Endothelial cell of umbilical vein (primary cell): ENCODE results near the gene NR3C1. TPM values are rescaled to one million over a fixed set of nuclear protein-coding genes. Genes with fewer than 3 reads are reported as not detected.

Source experiments
- BruUV-seq: library from RNA; stranded (reverse); fragments of 400-500 nt; replicated peaks from 2 replicates; lab custom pipeline; 2021; lab: Mats Ljungman, UMichigan
- CTCF ChIA-PET: fragments of 300-600, 350-600 bp; sonication (Branson Sonifier 250); formaldehyde crosslinking; loops from one replicate; lab custom pipeline; 2021; ENCODE audit warnings: antibody characterized with exemption, inconsistent platforms; lab: Charles Lee
- POLR2A ChIA-PET: fragments of 300-600, 350-600 bp; sonication (Branson Sonifier 250); formaldehyde crosslinking; loops from one replicate; lab custom pipeline; 2021; ENCODE audit warnings: antibody characterized with exemption, inconsistent platforms; lab: Charles Lee
- DNase-seq: peaks from one replicate; pipeline ENCODE4 v3.0.0-alpha.2; 2011; ENCODE audit warnings: low read depth, low spot score
- FAIRE-seq: peaks from 2 replicates; lab custom pipeline; 2011; peaks lifted over from hg19 to GRCh38; lab: Jason Lieb, UNC
- H2AFZ ChIP-seq: 2 replicates; pipeline ENCODE4 v1.6.0; 2012; ENCODE audit warnings: low read depth, low read length, control low read depth, inconsistent platforms
- H3K27ac ChIP-seq: 2 replicates; pipeline ENCODE4 v1.5.1; 2011; ENCODE audit warnings: low read depth, mild to moderate bottlenecking, control low read depth, low read length, moderate library complexity; ENCODE audit not compliant: insufficient read depth
- H3K27me3 ChIP-seq, 2 experiments: 2 replicates each; pipeline versions ENCODE4 v1.6.0 to v1.6.1; 2011; ENCODE audit warnings: low read length in 2 of 2, mixed read lengths in 1 of 2; ENCODE audit not compliant: control insufficient read depth in 2 of 2, insufficient read depth in 2 of 2
- H3K36me3 ChIP-seq, 2 experiments: 2 replicates in 1 of 2; 3 replicates in 1 of 2; pipeline ENCODE4 v1.5.1; 2011; ENCODE audit warnings: low read length in 2 of 2, mild to moderate bottlenecking in 1 of 2, moderate library complexity in 1 of 2; ENCODE audit not compliant: control insufficient read depth in 2 of 2, insufficient read depth in 2 of 2; ENCODE audit errors: extremely low read depth in 1 of 2
- H3K4me1 ChIP-seq: 3 replicates; pipeline ENCODE4 v1.5.1; 2011; ENCODE audit warnings: mild to moderate bottlenecking, low read length; ENCODE audit not compliant: control insufficient read depth, insufficient read depth; ENCODE audit errors: extremely low read depth
- H3K4me2 ChIP-seq: 2 replicates; pipeline ENCODE4 v1.6.1; 2011; ENCODE audit warnings: low read length, control low read depth, mixed read lengths; ENCODE audit not compliant: insufficient read depth
- H3K4me3 ChIP-seq, 3 experiments: fragments of 200-600 bp in 1 of 3; sonication (generic), shearing (Covaris generic) in 1 of 3; replicated peaks in 1 of 3; 2 replicates each; pipeline ENCODE4 v1.5.1; 2011 to 2016; ENCODE audit warnings: control low read depth in 3 of 3, low read length in 3 of 3, mild to moderate bottlenecking in 2 of 3, inconsistent platforms in 1 of 3, low read depth in 1 of 3, moderate library complexity in 1 of 3; ENCODE audit not compliant: insufficient read depth in 1 of 3
- H3K79me2 ChIP-seq: 2 replicates; pipeline ENCODE4 v1.6.0; 2012; ENCODE audit warnings: low read length, inconsistent platforms; ENCODE audit not compliant: control insufficient read depth, insufficient read depth
- H3K9ac ChIP-seq: replicated peaks from 2 replicates; pipeline ENCODE3; 2011; ENCODE audit warnings: low read length, control low read depth; ENCODE audit not compliant: insufficient read depth; ENCODE audit errors: extremely low read depth
- H3K9me1 ChIP-seq: replicated peaks from 3 replicates; pipeline ENCODE4 v1.6.0; 2011; ENCODE audit warnings: mild to moderate bottlenecking, low read length; ENCODE audit not compliant: control insufficient read depth, insufficient read depth; ENCODE audit errors: extremely low read depth
- H3K9me3 ChIP-seq: replicated peaks from 2 replicates; pipeline ENCODE4 v1.5.1; 2012; ENCODE audit warnings: low read length, inconsistent platforms; ENCODE audit not compliant: control insufficient read depth, insufficient read depth
- H4K20me1 ChIP-seq: replicated peaks from 2 replicates; pipeline ENCODE3; 2011; ENCODE audit warnings: mild to moderate bottlenecking, low read length; ENCODE audit not compliant: control insufficient read depth, insufficient read depth; ENCODE audit errors: extremely low read depth
- CTCF ChIP-seq, 2 donors: IDR thresholded peaks; 1 replicate in 1 of 2; 2 replicates in 1 of 2; pipeline ENCODE4 v1.5.1; 2011; ENCODE audit warnings: low read length in 2 of 2, mild to moderate bottlenecking in 2 of 2, moderate library complexity in 2 of 2, control low read depth in 1 of 2, inconsistent platforms in 1 of 2, low read depth in 1 of 2; ENCODE audit not compliant: insufficient read depth in 1 of 2; ENCODE audit errors: extremely low read depth in 1 of 2
- EZH2 ChIP-seq: IDR thresholded peaks from 2 replicates; pipeline ENCODE4 v1.6.1; 2012; ENCODE audit warnings: borderline replicate concordance, low read depth, mild to moderate bottlenecking, moderate library complexity, low read length, inconsistent platforms; ENCODE audit not compliant: severe bottlenecking
- FOS ChIP-seq: IDR thresholded peaks from 2 replicates; pipeline ENCODE4 v1.6.1; 2011; ENCODE audit warnings: mild to moderate bottlenecking, low read length, moderate library complexity, borderline replicate concordance; ENCODE audit not compliant: insufficient read depth
- GATA2 ChIP-seq: IDR thresholded peaks from 2 replicates; pipeline ENCODE4 v1.7.0; 2011; ENCODE audit warnings: low read depth, mild to moderate bottlenecking, moderate library complexity, mixed read lengths, low read length; ENCODE audit not compliant: insufficient read length, insufficient read depth
- JUN ChIP-seq: IDR thresholded peaks from 2 replicates; pipeline ENCODE4 v1.6.1; 2011; ENCODE audit warnings: borderline replicate concordance, low read depth; ENCODE audit not compliant: insufficient read length, insufficient read depth
- MAX ChIP-seq: IDR thresholded peaks from 2 replicates; pipeline ENCODE4 v1.6.1; 2011; ENCODE audit not compliant: insufficient read depth, insufficient read length
- MYC ChIP-seq: IDR thresholded peaks from one replicate; pipeline ENCODE4 v1.6.1; 2011; ENCODE audit warnings: mild to moderate bottlenecking, low read depth, low read length
- POLR2A ChIP-seq: IDR thresholded peaks from 2 replicates; pipeline ENCODE4 v1.6.1; 2012; ENCODE audit warnings: low read depth, mild to moderate bottlenecking, control low read depth, low read length
- POLR2AphosphoS5 ChIP-seq: IDR thresholded peaks from 2 replicates; pipeline ENCODE4 v1.6.1; 2012; ENCODE audit warnings: low read depth, mild to moderate bottlenecking, control low read depth, low read length, moderate library complexity; ENCODE audit not compliant: insufficient read depth
- dilution Hi-C: fragments of 300-500 bp; cut with MboI; formaldehyde crosslinking; loops from one replicate; pipeline ENCODE4 v1.15.0; 2019; ENCODE audit warnings: low sequenced_read_pairs; ENCODE audit not compliant: extremely low pct_ligation_motif_present
- intact Hi-C: fragments of 100-400 bp; cut with micrococcal nuclease; formaldehyde crosslinking; loops from one replicate; pipeline ENCODE4 v1.10.0; 2022
- polyA plus RNA-seq, 4 experiments: library from polyadenylated mRNA; depleted of rRNA in 3 of 4; stranded (reverse) in 3 of 4; unstranded in 1 of 4; fragments of >200 nt; gene quantifications; 2 replicates each; pipeline versions ENCODE4 v1.2.1 to v1.2.3, GENCODE V29; 2011 to 2012; ENCODE audit warnings: missing spikeins in 1 of 4
- total RNA-seq: library from RNA; stranded (reverse); gene quantifications from 2 replicates; pipeline ENCODE4 v1.2.3, GENCODE V29; 2021

NR3C1 gene
- total and polyA plus RNA-seq, 2 donors (not counting 3 experiments of a cell fraction or from before 2014, with no cell fraction given): 4.1 to 17.0 TPM

- FAIRE-seq: no peak
- Histone ChIP-seq H3K9me3 (no peaks in the 10 kb centered on the region), H3K4me3 (no peak overlapping the region), H3K27me3 (no peaks in the 10 kb centered on the region), H3K27ac (no peak overlapping the region), H3K79me2 (no peaks in the 10 kb centered on the region), H3K36me3 (no peaks in the 10 kb centered on the region), H4K20me1 (no peaks in the 10 kb centered on the region), H3K9ac (no peak overlapping the region), H3K4me2 (no peak overlapping the region), H2AFZ (no peak overlapping the region), H3K9me1 (no peaks in the 10 kb centered on the region), H3K4me1 (no peaks in the 10 kb centered on the region)
- POLR2A ChIA-PET: no interaction called here
- BruUV-seq: no TSS peak
- TF ChIP-seq FOS (no peak), POLR2AphosphoS5 (no peak), CTCF (IDR thresholded peaks at IDR 0.05; ENCODE audit: extremely low read depth in 1 of 2, insufficient read depth in 1 of 2, low read depth in 1 of 2, low read length in 2 of 2) (no peak), JUN (no peak), MYC (no peak), POLR2A (no peak), GATA2 (no peak), MAX (no peak), EZH2 (no peak)
- CTCF ChIA-PET: no interaction called here
- intact Hi-C loops: no loop called here
- dilution Hi-C loops: no loop called here
- no peak for DNase-seq
Observed at GRCh38 chr5:143431789-143432188, 28.3 kb upstream of the NR3C1 start.
